Measurements from ENCODE around the gene MACROD2. TPM values are rescaled to one million over a fixed set of nuclear protein-coding genes. Genes with fewer than 3 reads are reported as not detected.

The MACROD2 gene
- total RNA-seq, 1 experiment from 2014 or later: 3.7 TPM

GRCh38 chr20:14310977-14311627, 315.8 kb downstream of the MACROD2 start:
- intact Hi-C loops (cut with micrococcal nuclease): no loop called here
- no peak overlapping the region for H3K4me3 ChIP-seq (replicated peaks in 1 of 2; ENCODE audit: low read depth in 1 of 2, low read length in 2 of 2)
- no peak overlapping the region for H3K9ac ChIP-seq (ENCODE audit: low read length)
- H3K9me3 ChIP-seq (ENCODE audit: control insufficient read depth in 1 of 2, insufficient read depth in 1 of 2, low read depth in 1 of 2, low read length in 2 of 2): no peaks in the 10 kb centered on the region
- H3K4me2 ChIP-seq (ENCODE audit: low read length): no peak overlapping the region
- RAD21 ChIA-PET (ENCODE audit: low non-redundant PET in 1 of 2, low total read pairs in 2 of 2, uncharacterized antibody in 2 of 2, unreplicated experiment in 2 of 2): no interaction called here
- DNase-seq (ENCODE audit: low read depth, low spot score) (no peak), ATAC-seq (no peak)
- H2AFZ ChIP-seq (ENCODE audit: low read depth, low read length, poor library complexity, severe bottlenecking): no peak overlapping the region
- H3K79me2 ChIP-seq (ENCODE audit: insufficient read depth, low read length): no peaks in the 10 kb centered on the region
- no peaks in the 10 kb centered on the region for H3K27me3 ChIP-seq (ENCODE audit: insufficient read depth, low read length)
- POLR2A ChIA-PET: no interaction called here
- CTCF ChIA-PET: no interaction called here
- TF ChIP-seq ZBTB33 (IDR thresholded peaks at IDR 0.05; ENCODE audit: extremely low read depth, insufficient replicate concordance, low read length) (no peak), EZH2 (IDR thresholded peaks at IDR 0.05) (no peak), POLR2A (IDR thresholded peaks at IDR 0.05; ENCODE audit: borderline replicate concordance, extremely low read depth, insufficient read depth, insufficient read length) (no peak), ELF1 (IDR thresholded peaks at IDR 0.05; ENCODE audit: borderline replicate concordance, low read depth) (no peak), CEBPB (IDR thresholded peaks at IDR 0.05; ENCODE audit: low read depth) (no peak), JUND (IDR thresholded peaks at IDR 0.05) (no peak), CBX3 (IDR thresholded peaks at IDR 0.05; ENCODE audit: low read depth) (no peak), RAD21 (IDR thresholded peaks at IDR 0.05; ENCODE audit: low read depth) (no peak), TCF7L2 (IDR thresholded peaks at IDR 0.05; ENCODE audit: borderline replicate concordance, extremely low read depth, insufficient read depth, insufficient read length) (no peak), SRF (IDR thresholded peaks at IDR 0.05; ENCODE audit: low read depth) (no peak), SP1 (IDR thresholded peaks at IDR 0.05; ENCODE audit: low read depth) (no peak), YY1 (IDR thresholded peaks at IDR 0.05; ENCODE audit: extremely low read depth, insufficient replicate concordance, low read depth, low read length) (no peak), REST (IDR thresholded peaks at IDR 0.05; ENCODE audit: low read depth) (no peak), EGR1 (IDR thresholded peaks at IDR 0.05; ENCODE audit: low read depth) (no peak), FOSL1 (IDR thresholded peaks at IDR 0.05; ENCODE audit: low read depth) (no peak)
- H3K36me3 ChIP-seq (ENCODE audit: control insufficient read depth in 1 of 2, insufficient read depth in 2 of 2, low read length in 2 of 2): no peaks in the 10 kb centered on the region
- H4K20me1 ChIP-seq (ENCODE audit: insufficient read depth): no peaks in the 10 kb centered on the region
- BruUV-seq (replicated peaks): no TSS peak
- H3K9me2 ChIP-seq (ENCODE audit: insufficient read depth): no peaks in the 10 kb centered on the region
- H3K27ac ChIP-seq (ENCODE audit: low read depth, low read length): no peak overlapping the region
- no peaks in the 10 kb centered on the region for H3K4me1 ChIP-seq (ENCODE audit: control insufficient read depth in 1 of 2, insufficient read depth in 2 of 2, low read length in 2 of 2)

Measured in HCT116 (cell line).